ENCODE results near the gene POLR3K.
A peak's percentile ranks its signal among the peaks of the same experiment; 100 is the strongest.

POLR3K gene

DNA sequence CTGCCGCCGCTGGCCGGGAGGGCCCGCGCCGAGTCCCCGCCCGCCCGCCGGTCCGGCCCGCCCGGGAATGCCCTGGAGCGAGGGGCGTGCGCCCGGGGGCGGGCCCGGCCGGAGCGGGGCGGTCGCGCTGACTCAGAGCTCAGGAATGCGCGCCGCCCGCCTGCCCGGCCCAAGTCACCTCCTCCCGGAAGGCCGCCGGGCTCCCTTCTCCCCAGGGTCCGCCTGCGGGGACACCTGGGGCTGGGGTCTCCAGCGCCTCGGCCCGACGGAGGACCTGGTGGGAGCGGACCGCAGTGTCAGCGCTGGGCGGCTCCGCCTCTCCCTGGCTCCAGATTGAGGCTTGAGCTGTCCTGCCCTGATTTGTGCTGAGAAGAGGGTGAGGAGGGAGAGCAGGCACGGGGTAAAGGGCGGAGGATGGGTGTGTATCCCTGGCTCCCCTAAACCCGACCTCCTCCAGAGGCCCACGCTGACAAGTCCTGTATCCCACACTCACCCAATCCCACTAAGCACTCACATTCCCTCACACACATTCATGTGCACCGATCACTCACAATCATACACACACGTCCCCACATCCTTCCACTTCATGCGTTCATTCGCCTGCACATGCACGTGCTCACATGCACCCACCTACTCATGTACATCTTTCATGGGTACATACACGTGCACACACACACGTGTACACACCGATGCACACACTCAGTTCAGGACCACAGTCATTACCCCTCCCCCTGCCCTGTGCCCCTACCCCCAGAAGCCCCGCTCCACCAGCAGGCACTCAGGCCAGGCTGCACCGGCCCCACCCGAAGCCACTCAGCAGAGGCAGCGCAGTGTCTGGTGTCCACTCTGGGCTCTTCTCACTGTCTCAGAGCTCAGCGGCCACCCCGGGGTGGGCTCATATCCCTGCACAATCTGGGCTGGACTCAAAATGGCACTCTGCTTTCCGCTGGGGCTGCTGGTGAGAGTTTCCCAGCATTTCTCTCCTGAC, 19.4 kb upstream of the POLR3K start, which contains the start of gene RHBDF1 (continued):
- peak; percentile 50 for TF ChIP-seq PRDM4 (tag by site-specific recombination; IDR thresholded peaks at IDR 0.05)
- TF ChIP-seq ZNF585B (tag by site-specific recombination; IDR thresholded peaks at IDR 0.05) = no peak
- TF ChIP-seq ZFHX2 (tag by site-specific recombination; conservative IDR thresholded peaks at IDR 0.05) = peak; percentile 63; the same call in 1 of the 2 replicates
- 0 out of 2 replicates have a peak, but pooled peaks have one; percentile 48 for TF ChIP-seq ZNF169 (tag by site-specific recombination; IDR thresholded peaks at IDR 0.05)
- peak; percentile 24; the same call in 1 of the 2 replicates for TF ChIP-seq ZNF629 (tag by site-specific recombination; IDR thresholded peaks at IDR 0.05)
- no peak for TF ChIP-seq ZNF747 (tag by site-specific recombination; IDR thresholded peaks at IDR 0.05)
- no peak for TF ChIP-seq ZFP37 (tag by site-specific recombination; IDR thresholded peaks at IDR 0.05)
- TF ChIP-seq KLF10 (tag by site-specific recombination; IDR thresholded peaks at IDR 0.05) = peak; percentile 97
- TF ChIP-seq ZNF248 (tag by site-specific recombination; IDR thresholded peaks at IDR 0.05) = no peak
- TF ChIP-seq ZNF132 (tag by site-specific recombination; IDR thresholded peaks at IDR 0.05; ENCODE audit: borderline replicate concordance) = no peak
- TF ChIP-seq ZBTB11 (tag by site-specific recombination; conservative IDR thresholded peaks at IDR 0.05; ENCODE audit: low read depth) = peak; percentile 16; the same call in 1 of the 2 replicates
- TF ChIP-seq KLF9 (tag by site-specific recombination; IDR thresholded peaks at IDR 0.05; ENCODE audit: low read depth) = peak; percentile 69
- 0 out of 2 replicates have a peak, but pooled peaks have one; percentile 31 for TF ChIP-seq ZNF610 (tag by site-specific recombination; IDR thresholded peaks at IDR 0.05; ENCODE audit: borderline replicate concordance)
- no peak for TF ChIP-seq ZFP3 (tag by site-specific recombination; IDR thresholded peaks at IDR 0.05; ENCODE audit: low read depth)
- no peak; the same call in 1 of the 2 replicates for TF ChIP-seq PBX3 (CRISPR knock-in tag; IDR thresholded peaks at IDR 0.05)
- TF ChIP-seq WT1 (tag by site-specific recombination; IDR thresholded peaks at IDR 0.05) = peak; percentile 52
- TF ChIP-seq ZNF624 (tag by site-specific recombination; IDR thresholded peaks at IDR 0.05) = no peak
- no peak; the same call in 1 of the 2 replicates for TF ChIP-seq ZBTB7A (tag by site-specific recombination; IDR thresholded peaks at IDR 0.05; ENCODE audit: low read depth)
- peak; percentile 49; the same call in 1 of the 2 replicates for TF ChIP-seq ZBTB20 (tag by site-specific recombination; IDR thresholded peaks at IDR 0.05)
- peak; percentile 80 for TF ChIP-seq ZEB2 (tag by site-specific recombination; IDR thresholded peaks at IDR 0.05)
- peak; percentile 76 for TF ChIP-seq SP3 (tag by site-specific recombination; IDR thresholded peaks at IDR 0.05)
- no peak for TF ChIP-seq ZNF473 (tag by site-specific recombination; IDR thresholded peaks at IDR 0.05)
- no peak for TF ChIP-seq ZNF391 (tag by site-specific recombination; IDR thresholded peaks at IDR 0.05; ENCODE audit: borderline replicate concordance, low read depth)
- TF ChIP-seq, protein P1, sequence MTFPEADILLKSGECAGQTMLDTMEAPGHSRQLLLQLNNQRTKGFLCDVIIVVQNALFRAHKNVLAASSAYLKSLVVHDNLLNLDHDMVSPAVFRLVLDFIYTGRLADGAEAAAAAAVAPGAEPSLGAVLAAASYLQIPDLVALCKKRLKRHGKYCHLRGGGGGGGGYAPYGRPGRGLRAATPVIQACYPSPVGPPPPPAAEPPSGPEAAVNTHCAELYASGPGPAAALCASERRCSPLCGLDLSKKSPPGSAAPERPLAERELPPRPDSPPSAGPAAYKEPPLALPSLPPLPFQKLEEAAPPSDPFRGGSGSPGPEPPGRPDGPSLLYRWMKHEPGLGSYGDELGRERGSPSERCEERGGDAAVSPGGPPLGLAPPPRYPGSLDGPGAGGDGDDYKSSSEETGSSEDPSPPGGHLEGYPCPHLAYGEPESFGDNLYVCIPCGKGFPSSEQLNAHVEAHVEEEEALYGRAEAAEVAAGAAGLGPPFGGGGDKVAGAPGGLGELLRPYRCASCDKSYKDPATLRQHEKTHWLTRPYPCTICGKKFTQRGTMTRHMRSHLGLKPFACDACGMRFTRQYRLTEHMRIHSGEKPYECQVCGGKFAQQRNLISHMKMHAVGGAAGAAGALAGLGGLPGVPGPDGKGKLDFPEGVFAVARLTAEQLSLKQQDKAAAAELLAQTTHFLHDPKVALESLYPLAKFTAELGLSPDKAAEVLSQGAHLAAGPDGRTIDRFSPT (tag by site-specific recombination; IDR thresholded peaks at IDR 0.05) = peak; percentile 62; the same call in 1 of the 2 replicates
- peak; percentile 50 for TF ChIP-seq ZNF366 (tag by site-specific recombination; conservative IDR thresholded peaks at IDR 0.05)
- no peak for TF ChIP-seq ZSCAN16 (tag by site-specific recombination; IDR thresholded peaks at IDR 0.05)
- TF ChIP-seq, protein P2, sequence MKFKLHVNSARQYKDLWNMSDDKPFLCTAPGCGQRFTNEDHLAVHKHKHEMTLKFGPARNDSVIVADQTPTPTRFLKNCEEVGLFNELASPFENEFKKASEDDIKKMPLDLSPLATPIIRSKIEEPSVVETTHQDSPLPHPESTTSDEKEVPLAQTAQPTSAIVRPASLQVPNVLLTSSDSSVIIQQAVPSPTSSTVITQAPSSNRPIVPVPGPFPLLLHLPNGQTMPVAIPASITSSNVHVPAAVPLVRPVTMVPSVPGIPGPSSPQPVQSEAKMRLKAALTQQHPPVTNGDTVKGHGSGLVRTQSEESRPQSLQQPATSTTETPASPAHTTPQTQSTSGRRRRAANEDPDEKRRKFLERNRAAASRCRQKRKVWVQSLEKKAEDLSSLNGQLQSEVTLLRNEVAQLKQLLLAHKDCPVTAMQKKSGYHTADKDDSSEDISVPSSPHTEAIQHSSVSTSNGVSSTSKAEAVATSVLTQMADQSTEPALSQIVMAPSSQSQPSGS (tag by site-specific recombination; IDR thresholded peaks at IDR 0.05; ENCODE audit: low read depth) = no peak
- TF ChIP-seq MEIS1 (CRISPR knock-in tag; IDR thresholded peaks at IDR 0.05; ENCODE audit: borderline replicate concordance) = no peak

Data from HEK293 (cell line).